Measurements from ENCODE around the gene MRFAP1L1.

GRCh38 chr4:6742989-6743388 is 33.3 kb upstream of the MRFAP1L1 start:
- TF ChIP-seq CTCF (optimal IDR thresholded peaks at IDR 0.05 in 1 of 3, IDR thresholded peaks at IDR 0.05 in 1 of 3, conservative IDR thresholded peaks at IDR 0.05 in 1 of 3; ENCODE audit: extremely low read depth in 1 of 3, insufficient read depth in 2 of 3, low read length in 3 of 3): no peak
- TF ChIP-seq EZH2 (IDR thresholded peaks at IDR 0.05; ENCODE audit: low read length): no peak

Data from keratinocyte (primary cell).